ENCODE measurements around the gene SH3RF3.

- TF ChIP-seq POLR2A (IDR thresholded peaks at IDR 0.05) (no peak), CTCF (IDR thresholded peaks at IDR 0.05) (no peak), POLR2AphosphoS5 (IDR thresholded peaks at IDR 0.05; ENCODE audit: insufficient read depth in 1 of 2, low read depth in 1 of 2) (no peak)
These were observed 404.8 kb downstream of the SH3RF3 start for GRCh38 chr2:109533823-109534222.

All from vagina (tissue), 2 donors.